ENCODE measurements around the gene MCTP1. TPM values are rescaled to one million over a fixed set of nuclear protein-coding genes. Genes with fewer than 3 reads are reported as not detected.

Gene MCTP1
- total and polyA plus RNA-seq, 10 of the 15 experiments (the other 5 are each of a cell fraction or from before 2014, with no cell fraction given), result 12.6 to 45.9 (median 18.8) TPM

DNA sequence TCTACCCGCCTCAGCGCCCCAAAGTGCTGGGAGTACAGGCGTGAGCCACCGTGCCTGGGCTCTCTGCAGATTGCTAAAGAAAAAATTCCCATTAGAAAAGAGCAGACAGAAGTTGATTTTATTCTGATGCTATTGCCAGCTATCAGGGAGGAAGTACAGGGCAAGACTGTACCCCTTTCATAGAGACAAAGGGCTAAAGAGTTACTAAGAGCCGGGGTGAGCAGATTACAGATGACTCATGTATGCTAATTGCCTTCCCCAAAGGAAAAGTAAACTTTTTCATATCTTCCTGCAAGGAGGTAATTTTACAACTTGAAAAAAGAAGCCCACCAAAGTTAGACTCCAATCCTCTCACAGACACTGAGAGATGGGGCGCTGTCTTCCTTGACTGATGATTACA is 42.3 kb upstream of the MCTP1 start:
- 15% methylated on average over 6 of the region's 6 CpGs for WGBS (ENCODE audit: insufficient coverage, insufficient replicate concordance, low lambda C conversion rate, missing lambda C conversion rate)
- CTCF ChIA-PET, result no interaction called here

More for the DNA sequence above, 42.3 kb upstream of the MCTP1 start:
- no peak overlapping the region for H3K27ac ChIP-seq (ENCODE audit: control insufficient read depth, insufficient read depth)
- SMC1A ChIA-PET (ENCODE audit: uncharacterized antibody, unreplicated experiment), result no interaction called here
- BruUV-seq (replicated peaks), result no TSS peak
- DNase-seq (ENCODE audit: low read depth, low spot score) (no peak), FAIRE-seq (no peak), ATAC-seq (no peak)
- H3K4me3 ChIP-seq, result no peak overlapping the region
- no peak overlapping the region for H2AFZ ChIP-seq (ENCODE audit: control insufficient read depth, low read depth, low read length)
- no peaks in the 10 kb centered on the region for H3K9me3 ChIP-seq (replicated peaks; ENCODE audit: control insufficient read depth, insufficient read depth, low read length)
- POLR2A ChIA-PET, result no interaction called here
- no peaks in the 10 kb centered on the region for H3K4me1 ChIP-seq (ENCODE audit: control insufficient read depth, insufficient read depth, low read length)
- TF ChIP-seq TBL1XR1 (IDR thresholded peaks at IDR 0.05; ENCODE audit: low read depth, low read length), result no peak
- TF ChIP-seq SRF (IDR thresholded peaks at IDR 0.05; ENCODE audit: low read depth in 2 of 2, low read length in 2 of 2), result no peak
- no peak for TF ChIP-seq MTA3 (IDR thresholded peaks at IDR 0.05; ENCODE audit: borderline replicate concordance, low read length)
- no peak for TF ChIP-seq RAD21 (IDR thresholded peaks at IDR 0.05; ENCODE audit: insufficient read depth, low read depth, low read length)
- TF ChIP-seq TCF3 (IDR thresholded peaks at IDR 0.05; ENCODE audit: borderline replicate concordance, insufficient read depth, low read depth, low read length), result no peak
- TF ChIP-seq MTA2 (IDR thresholded peaks at IDR 0.05; ENCODE audit: low read depth), result no peak
- TF ChIP-seq SREBF1 (IDR thresholded peaks at IDR 0.05; ENCODE audit: low read length), result no peak
- TF ChIP-seq, protein P1, sequence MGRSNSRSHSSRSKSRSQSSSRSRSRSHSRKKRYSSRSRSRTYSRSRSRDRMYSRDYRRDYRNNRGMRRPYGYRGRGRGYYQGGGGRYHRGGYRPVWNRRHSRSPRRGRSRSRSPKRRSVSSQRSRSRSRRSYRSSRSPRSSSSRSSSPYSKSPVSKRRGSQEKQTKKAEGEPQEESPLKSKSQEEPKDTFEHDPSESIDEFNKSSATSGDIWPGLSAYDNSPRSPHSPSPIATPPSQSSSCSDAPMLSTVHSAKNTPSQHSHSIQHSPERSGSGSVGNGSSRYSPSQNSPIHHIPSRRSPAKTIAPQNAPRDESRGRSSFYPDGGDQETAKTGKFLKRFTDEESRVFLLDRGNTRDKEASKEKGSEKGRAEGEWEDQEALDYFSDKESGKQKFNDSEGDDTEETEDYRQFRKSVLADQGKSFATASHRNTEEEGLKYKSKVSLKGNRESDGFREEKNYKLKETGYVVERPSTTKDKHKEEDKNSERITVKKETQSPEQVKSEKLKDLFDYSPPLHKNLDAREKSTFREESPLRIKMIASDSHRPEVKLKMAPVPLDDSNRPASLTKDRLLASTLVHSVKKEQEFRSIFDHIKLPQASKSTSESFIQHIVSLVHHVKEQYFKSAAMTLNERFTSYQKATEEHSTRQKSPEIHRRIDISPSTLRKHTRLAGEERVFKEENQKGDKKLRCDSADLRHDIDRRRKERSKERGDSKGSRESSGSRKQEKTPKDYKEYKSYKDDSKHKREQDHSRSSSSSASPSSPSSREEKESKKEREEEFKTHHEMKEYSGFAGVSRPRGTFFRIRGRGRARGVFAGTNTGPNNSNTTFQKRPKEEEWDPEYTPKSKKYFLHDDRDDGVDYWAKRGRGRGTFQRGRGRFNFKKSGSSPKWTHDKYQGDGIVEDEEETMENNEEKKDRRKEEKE (IDR thresholded peaks at IDR 0.05), result no peak
- TF ChIP-seq, protein P2, sequence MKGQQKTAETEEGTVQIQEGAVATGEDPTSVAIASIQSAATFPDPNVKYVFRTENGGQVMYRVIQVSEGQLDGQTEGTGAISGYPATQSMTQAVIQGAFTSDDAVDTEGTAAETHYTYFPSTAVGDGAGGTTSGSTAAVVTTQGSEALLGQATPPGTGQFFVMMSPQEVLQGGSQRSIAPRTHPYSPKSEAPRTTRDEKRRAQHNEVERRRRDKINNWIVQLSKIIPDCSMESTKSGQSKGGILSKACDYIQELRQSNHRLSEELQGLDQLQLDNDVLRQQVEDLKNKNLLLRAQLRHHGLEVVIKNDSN (IDR thresholded peaks at IDR 0.05; ENCODE audit: borderline replicate concordance, extremely low read length, insufficient read depth, low read depth, low read length), result no peak
- TF ChIP-seq GATAD2B (conservative IDR thresholded peaks at IDR 0.05; ENCODE audit: low read depth), result no peak
- TF ChIP-seq, protein P3, sequence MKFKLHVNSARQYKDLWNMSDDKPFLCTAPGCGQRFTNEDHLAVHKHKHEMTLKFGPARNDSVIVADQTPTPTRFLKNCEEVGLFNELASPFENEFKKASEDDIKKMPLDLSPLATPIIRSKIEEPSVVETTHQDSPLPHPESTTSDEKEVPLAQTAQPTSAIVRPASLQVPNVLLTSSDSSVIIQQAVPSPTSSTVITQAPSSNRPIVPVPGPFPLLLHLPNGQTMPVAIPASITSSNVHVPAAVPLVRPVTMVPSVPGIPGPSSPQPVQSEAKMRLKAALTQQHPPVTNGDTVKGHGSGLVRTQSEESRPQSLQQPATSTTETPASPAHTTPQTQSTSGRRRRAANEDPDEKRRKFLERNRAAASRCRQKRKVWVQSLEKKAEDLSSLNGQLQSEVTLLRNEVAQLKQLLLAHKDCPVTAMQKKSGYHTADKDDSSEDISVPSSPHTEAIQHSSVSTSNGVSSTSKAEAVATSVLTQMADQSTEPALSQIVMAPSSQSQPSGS (IDR thresholded peaks at IDR 0.05; ENCODE audit: low read length), result no peak
- TF ChIP-seq MEF2A (IDR thresholded peaks at IDR 0.05; ENCODE audit: insufficient read depth, low read depth, low read length), result no peak
- H3K79me2 ChIP-seq (ENCODE audit: control insufficient read depth, insufficient read depth, low read length), result no peaks in the 10 kb centered on the region
- H3K27me3 ChIP-seq (replicated peaks in 1 of 2; ENCODE audit: control insufficient read depth in 2 of 2, insufficient read depth in 2 of 2, low read length in 1 of 2), result no peaks in the 10 kb centered on the region
- no peaks in the 10 kb centered on the region for H3K36me3 ChIP-seq (ENCODE audit: control insufficient read depth in 2 of 2, insufficient read depth in 2 of 2, low read length in 1 of 2)
- in situ Hi-C loops (cut with MboI), result no loop called here
- no peak overlapping the region for H3K4me2 ChIP-seq (ENCODE audit: control insufficient read depth, insufficient read depth)
- RAD21 ChIA-PET (ENCODE audit: unreplicated experiment), result no interaction called here
- no peak overlapping the region for H3K9ac ChIP-seq (ENCODE audit: control insufficient read depth, insufficient read depth, low read length)
- intact Hi-C loops (cut with micrococcal nuclease; ENCODE audit: unreplicated experiment), result no loop called here
- H4K20me1 ChIP-seq (ENCODE audit: control insufficient read depth, insufficient read depth), result no peaks in the 10 kb centered on the region

All from GM12878 (cell line).